Kidney (tissue), 14 donors: ENCODE measurements around the gene ZNF652. TPM values are rescaled to one million over a fixed set of nuclear protein-coding genes. Genes with fewer than 3 reads are reported as not detected.

Source experiments
- DNase-seq, 5 donors: peaks; one replicate each; pipeline ENCODE4 v3.0.0-alpha.2; 2013 to 2020
- FAIRE-seq: peaks from 2 replicates; lab custom pipeline; 2012; peaks lifted over from hg19 to GRCh38; lab: Jason Lieb, UNC
- H3K27ac ChIP-seq, 2 donors: one replicate each; pipeline ENCODE4 v1.7.0; 2013; ENCODE audit warnings: low read depth in 2 of 2, low read length in 2 of 2, inconsistent platforms in 1 of 2
- H3K27me3 ChIP-seq: one replicate; pipeline ENCODE4 v1.7.1; 2013; ENCODE audit warnings: low read length, inconsistent platforms; ENCODE audit not compliant: control insufficient read depth, insufficient read depth
- H3K36me3 ChIP-seq, 3 donors: one replicate each; pipeline versions ENCODE4 v1.7.0 to v1.7.1; 2013; ENCODE audit warnings: low read length in 3 of 3, control low read depth in 1 of 3, inconsistent platforms in 1 of 3; ENCODE audit not compliant: insufficient read depth in 3 of 3, control insufficient read depth in 2 of 3
- H3K4me1 ChIP-seq, 3 donors: one replicate each; pipeline versions ENCODE4 v1.7.0 to v1.7.1; 2013; ENCODE audit warnings: low read length in 3 of 3, inconsistent platforms in 1 of 3, low read depth in 1 of 3; ENCODE audit not compliant: control insufficient read depth in 2 of 3, insufficient read depth in 2 of 3
- H3K4me3 ChIP-seq, 3 donors: one replicate each; pipeline versions ENCODE4 v1.7.0 to v1.8.1; 2013; ENCODE audit warnings: low read length in 3 of 3, control low read depth in 1 of 3, inconsistent platforms in 1 of 3
- H3K9ac ChIP-seq, 3 donors: one replicate each; pipeline versions ENCODE4 v1.7.0 to v1.7.1; 2013; ENCODE audit warnings: low read length in 3 of 3, control low read depth in 1 of 3, inconsistent platforms in 1 of 3
- H3K9me3 ChIP-seq, 3 donors: one replicate each; pipeline versions ENCODE4 v1.7.0 to v1.7.1; 2013; ENCODE audit warnings: low read length in 3 of 3, control low read depth in 1 of 3, inconsistent platforms in 1 of 3; ENCODE audit not compliant: control insufficient read depth in 2 of 3, insufficient read depth in 1 of 3
- intact Hi-C: fragments of 100-400 bp; cut with DNase I; formaldehyde crosslinking; loops from one replicate; pipeline ENCODE4 v1.11.1; 2022
- microRNA-seq: library from miRNA; unstranded; fragments of <30 nt; microRNA quantifications from one replicate; pipeline ENCODE4 v1.2.0, GENCODE V29; 2020
- polyA plus RNA-seq: library from polyadenylated mRNA; stranded (reverse); fragments of 350-450 nt; fragmentation: Illumina TruSeq; extraction: RNeasy Lipid Tissue Mini Kit (QIAGEN cat#74804); gene quantifications from one replicate; pipeline ENCODE4 v1.2.3, GENCODE V29; 2014; ENCODE audit warnings: low read depth, low replicate concordance; ENCODE audit not compliant: insufficient read depth
- total RNA-seq: library from RNA; stranded (reverse); fragmentation: NEBNext Ultra II Directional; extraction: Animal tissue kit (Norgen Biotek cat#: 25700); gene quantifications from one replicate; pipeline ENCODE4 v1.2.1, GENCODE V29; 2021
- TF ChIP-seq, protein P1 (sequence below): IDR thresholded peaks from 3 replicates; pipeline ENCODE4 v1.5.1; 2012; ENCODE audit warnings: mild to moderate bottlenecking, moderate library complexity, borderline replicate concordance; ENCODE audit not compliant: insufficient read depth; ENCODE audit errors: extremely low read depth
- donor health status: control.
- donor health status: control.
- donor health status: control.
- donor health status: control.
- donor health status: control.
- donor health status: DM: yes; HTN: yes; CAD: no.
- donor health status: Normal renal cell carcinoma (clear cell type).

Gene ZNF652
- total and polyA plus RNA-seq, 2 donors from 2014 or later: 30.1 to 49.0 TPM

DNA sequence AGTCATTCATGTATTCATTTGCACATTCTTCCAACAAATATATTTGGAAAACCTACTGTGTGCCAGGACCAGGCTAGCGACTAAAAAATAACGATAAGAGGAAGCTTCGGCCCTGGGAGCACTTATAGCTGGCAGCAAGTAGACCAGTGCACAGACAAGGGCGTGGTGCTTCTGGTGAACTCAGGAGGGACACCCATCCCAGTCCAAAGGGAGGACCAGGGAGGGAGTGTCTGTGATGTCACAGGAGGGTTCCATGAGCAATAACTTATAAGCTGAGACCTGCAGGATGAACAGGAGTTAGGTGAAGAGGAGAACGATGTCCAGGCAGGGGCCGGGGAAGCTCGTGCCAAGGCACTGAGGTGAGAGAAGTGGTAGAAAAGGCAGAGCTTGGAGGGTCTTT is 114.1 kb downstream of the ZNF652 start:
- H3K4me1 ChIP-seq: no peaks in the 10 kb centered on the region
- no peaks in the 10 kb centered on the region for H3K27me3 ChIP-seq
- no peak overlapping the region for H3K4me3 ChIP-seq
- DNase-seq: no peak
- no peak for FAIRE-seq
- no peak overlapping the region for H3K9ac ChIP-seq
- no peaks in the 10 kb centered on the region for H3K36me3 ChIP-seq
- no peaks in the 10 kb centered on the region for H3K9me3 ChIP-seq
- H3K27ac ChIP-seq: no peak overlapping the region
- TF ChIP-seq, protein P1, sequence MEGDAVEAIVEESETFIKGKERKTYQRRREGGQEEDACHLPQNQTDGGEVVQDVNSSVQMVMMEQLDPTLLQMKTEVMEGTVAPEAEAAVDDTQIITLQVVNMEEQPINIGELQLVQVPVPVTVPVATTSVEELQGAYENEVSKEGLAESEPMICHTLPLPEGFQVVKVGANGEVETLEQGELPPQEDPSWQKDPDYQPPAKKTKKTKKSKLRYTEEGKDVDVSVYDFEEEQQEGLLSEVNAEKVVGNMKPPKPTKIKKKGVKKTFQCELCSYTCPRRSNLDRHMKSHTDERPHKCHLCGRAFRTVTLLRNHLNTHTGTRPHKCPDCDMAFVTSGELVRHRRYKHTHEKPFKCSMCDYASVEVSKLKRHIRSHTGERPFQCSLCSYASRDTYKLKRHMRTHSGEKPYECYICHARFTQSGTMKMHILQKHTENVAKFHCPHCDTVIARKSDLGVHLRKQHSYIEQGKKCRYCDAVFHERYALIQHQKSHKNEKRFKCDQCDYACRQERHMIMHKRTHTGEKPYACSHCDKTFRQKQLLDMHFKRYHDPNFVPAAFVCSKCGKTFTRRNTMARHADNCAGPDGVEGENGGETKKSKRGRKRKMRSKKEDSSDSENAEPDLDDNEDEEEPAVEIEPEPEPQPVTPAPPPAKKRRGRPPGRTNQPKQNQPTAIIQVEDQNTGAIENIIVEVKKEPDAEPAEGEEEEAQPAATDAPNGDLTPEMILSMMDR: no peak
- intact Hi-C loops: no loop called here

DNA sequence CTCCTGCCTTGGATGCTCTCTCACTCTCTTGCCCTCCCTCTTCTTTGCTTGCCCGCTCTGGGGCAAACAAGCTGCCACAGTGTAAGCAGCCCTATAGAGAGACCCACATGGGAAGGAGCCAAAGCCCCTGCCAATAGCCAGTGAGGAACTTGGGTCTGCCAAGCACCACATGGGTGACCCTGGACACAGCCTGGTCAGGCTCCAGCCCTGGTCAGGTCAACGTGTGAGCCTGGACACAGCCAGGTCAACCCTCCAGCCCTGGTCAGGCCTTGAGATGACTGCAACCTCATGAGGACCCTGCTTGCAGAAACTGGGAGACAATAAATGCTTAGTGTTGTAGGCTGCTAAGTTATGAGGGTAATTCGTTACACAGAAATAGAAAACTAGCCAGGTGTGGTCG is 117.2 kb downstream of the ZNF652 start:
- intact Hi-C loops: no loop called here
- no peaks in the 10 kb centered on the region for H3K9me3 ChIP-seq
- H3K9ac ChIP-seq: no peak overlapping the region
- DNase-seq (no peak), FAIRE-seq (no peak)
- H3K27ac ChIP-seq: no peak overlapping the region
- no peaks in the 10 kb centered on the region for H3K4me1 ChIP-seq
- TF ChIP-seq, protein P1: no peak
- H3K27me3 ChIP-seq: no peaks in the 10 kb centered on the region
- H3K4me3 ChIP-seq: no peak overlapping the region
- no peaks in the 10 kb centered on the region for H3K36me3 ChIP-seq

Small RNA genes lying within 50 kb of the gene (microRNA-seq; reads per million reads assigned to microRNA genes)
- not detected for gene MIR6129

Other genes with a start within 250 kb of the ZNF652 start
- gene B4GALNT2, start 229.5 kb downstream of the ZNF652 start, total RNA-seq: 4.3 TPM
- 1.3 TPM for gene B4GALNT2, start 229.5 kb downstream of the ZNF652 start, polyA plus RNA-seq
- 4.7 TPM for gene GNGT2, start 151.7 kb downstream of the ZNF652 start, total RNA-seq
- gene GNGT2, start 151.7 kb downstream of the ZNF652 start, polyA plus RNA-seq: 8.3 TPM
- 18.3 TPM for gene ABI3, start 151.5 kb downstream of the ZNF652 start, total RNA-seq
- gene ABI3, start 151.5 kb downstream of the ZNF652 start, polyA plus RNA-seq: 17.1 TPM
- gene PHOSPHO1, start 131.5 kb downstream of the ZNF652 start, total RNA-seq: 0.22 TPM
- 1.5 TPM for gene PHOSPHO1, start 131.5 kb downstream of the ZNF652 start, polyA plus RNA-seq
- gene PHB1, start 52.6 kb upstream of the ZNF652 start, total RNA-seq: 161 TPM
- 469 TPM for gene PHB1, start 52.6 kb upstream of the ZNF652 start, polyA plus RNA-seq
- 13.2 TPM for gene NGFR, start 133.0 kb upstream of the ZNF652 start, total RNA-seq
- gene NGFR, start 133.0 kb upstream of the ZNF652 start, polyA plus RNA-seq: 9.4 TPM
- gene NXPH3, start 213.6 kb upstream of the ZNF652 start, total RNA-seq: 0.98 TPM
- gene NXPH3, start 213.6 kb upstream of the ZNF652 start, polyA plus RNA-seq: 1.2 TPM